AG04450 (cell line): Measurements from ENCODE around the gene ENTPD8. TPM values are rescaled to one million over a fixed set of nuclear protein-coding genes. Genes with fewer than 3 reads are reported as not detected.
A peak's percentile ranks its signal among the peaks of the same experiment; 100 is the strongest.

Experiments used
- CTCF ChIA-PET: fragments of 300-600, 350-600 bp; formaldehyde crosslinking; extraction: SDS; loops from one replicate; lab custom pipeline; 2022; ENCODE audit warnings: antibody characterized with exemption, inconsistent platforms; lab: Charles Lee
- POLR2A ChIA-PET: fragments of 350-600 bp; formaldehyde crosslinking; extraction: SDS; loops from one replicate; lab custom pipeline; 2021; ENCODE audit warnings: antibody characterized with exemption, inconsistent platforms; lab: Yijun Ruan, JAX
- DNase-seq: peaks from one replicate; pipeline ENCODE4 v3.0.0-alpha.2; 2011; ENCODE audit warnings: low read depth, low spot score
- H3K27ac ChIP-seq: one replicate; pipeline ENCODE4 v1.5.1; 2012; ENCODE audit warnings: low read depth, low read length, control low read depth
- H3K27me3 ChIP-seq: one replicate; pipeline ENCODE4 v1.6.0; 2012; ENCODE audit warnings: low read length; ENCODE audit not compliant: control insufficient read depth, insufficient read depth
- H3K4me3 ChIP-seq: 2 replicates; pipeline ENCODE4 v1.5.1; 2011; ENCODE audit warnings: mild to moderate bottlenecking, low read depth, low read length, control low read depth
- H3K9me3 ChIP-seq: 2 replicates; pipeline ENCODE4 v1.5.1; 2012; ENCODE audit warnings: low read length; ENCODE audit not compliant: control insufficient read depth, insufficient read depth
- CTCF ChIP-seq: IDR thresholded peaks from 2 replicates; pipeline ENCODE4 v1.5.1; 2011; ENCODE audit warnings: low read depth, low read length, control low read depth, inconsistent platforms
- polyA plus RNA-seq: library from polyadenylated mRNA; depleted of rRNA; stranded (reverse); fragments of >200 nt; gene quantifications from 2 replicates; pipeline ENCODE4 v1.2.3, GENCODE V29; 2011

The ENTPD8 gene
- polyA plus RNA-seq, 1 experiment, result not detected

GRCh38 chr9:137445275-137445807 lies 4.2 kb upstream of the ENTPD8 start:
- DNase-seq, result peak; percentile 26
- TF ChIP-seq CTCF, result peak; percentile 86
- ChIA-PET POLR2A (no interaction called here), CTCF (interaction anchor here (2.2 to 4.4 kb wide), 3 partner anchors 11 to 158 kb away, joined by 8 to 29 read pairs (median 11); partner anchors contain the start of genes EXD3 and NOXA1)
- H3K9me3 ChIP-seq, result no peaks in the 10 kb centered on the region
- H3K27me3 ChIP-seq, result peaks cover 6% of the 10 kb centered on the region
- H3K27ac ChIP-seq, result no peak overlapping the region
- H3K4me3 ChIP-seq, result no peak overlapping the region

DNA sequence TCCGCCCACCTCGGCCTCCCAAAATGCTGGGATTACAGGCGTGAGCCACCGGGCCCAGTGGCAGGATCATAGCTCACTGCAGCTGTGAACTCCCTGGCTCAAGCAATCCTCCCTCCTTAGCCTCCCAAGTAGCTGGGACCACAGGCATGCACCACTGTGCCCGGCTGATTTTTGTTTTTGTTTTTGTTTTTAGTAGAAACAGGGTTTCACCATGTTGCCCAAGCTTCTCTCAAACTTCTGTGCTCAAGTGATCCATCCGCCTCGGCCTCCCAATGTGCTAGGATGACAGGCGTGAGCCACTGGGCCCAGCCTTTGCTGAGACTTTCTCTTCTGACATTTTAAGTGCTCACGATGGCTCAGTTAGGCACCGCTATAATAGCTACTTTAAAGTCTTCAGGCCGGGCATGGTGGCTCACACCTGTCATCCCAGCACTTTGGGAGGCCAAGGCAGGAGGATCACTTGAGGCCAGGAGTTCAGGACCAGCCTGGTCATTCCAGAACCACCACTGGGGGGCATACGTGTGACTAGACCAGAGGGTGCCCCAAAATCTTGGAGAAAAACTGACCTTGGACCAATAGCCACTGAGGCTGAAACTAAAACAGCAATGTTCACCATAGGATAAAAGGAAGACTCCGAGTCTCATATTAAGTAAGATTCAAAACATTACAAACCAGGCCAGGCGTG lies 3.1 kb upstream of the ENTPD8 start:
- Histone ChIP-seq H3K27me3 (peaks cover 7% of the 10 kb centered on the region), H3K4me3 (no peak overlapping the region), H3K27ac (no peak overlapping the region), H3K9me3 (no peaks in the 10 kb centered on the region)
- CTCF ChIA-PET, result interaction anchor here (0.7 to 4.4 kb wide), 6 partner anchors 10 to 207 kb away, joined by 3 to 29 read pairs (median 6); partner anchors contain the start of genes EXD3 and NOXA1
- TF ChIP-seq CTCF, result no peak
- DNase-seq, result no peak
- POLR2A ChIA-PET, result no interaction called here

- CTCF ChIA-PET, result interaction anchor here (1.0 to 4.4 kb wide), 2 partner anchors 19 kb away, joined by 5 to 29 read pairs; partner anchors contain the start of genes EXD3 and NOXA1
- POLR2A ChIA-PET, result interaction anchor here (0.9 kb wide), 1 partner anchor 19 kb away, joined by 8 read pairs; the partner anchor contains the start of genes EXD3 and NOXA1
- H3K27me3 ChIP-seq, result peaks cover 7% of the 10 kb centered on the region
Observed at GRCh38 chr9:137441935-137442321, 771 bp upstream of the ENTPD8 start.

GRCh38 chr9:137439158-137439714 lies 1.9 kb downstream of the ENTPD8 start:
- ChIA-PET POLR2A (no interaction called here), CTCF (no interaction called here)

More at GRCh38 chr9:137441935-137442321, 771 bp upstream of the ENTPD8 start:
- no peaks in the 10 kb centered on the region; the same call in 1 of the 2 replicates for H3K9me3 ChIP-seq
- TF ChIP-seq CTCF, result no peak
- H3K4me3 ChIP-seq, result no peak overlapping the region
- H3K27ac ChIP-seq, result no peak overlapping the region
- no peak for DNase-seq

More at GRCh38 chr9:137439158-137439714, 1.9 kb downstream of the ENTPD8 start:
- H3K27me3 ChIP-seq, result peaks cover 7% of the 10 kb centered on the region
- no peak for DNase-seq
- TF ChIP-seq CTCF, result no peak
- no peak overlapping the region for H3K4me3 ChIP-seq
- no peaks in the 10 kb centered on the region; the same call in 1 of the 2 replicates for H3K9me3 ChIP-seq
- no peak overlapping the region for H3K27ac ChIP-seq
